ENCODE data around the gene TNIP1.
A peak's percentile ranks its signal among the peaks of the same experiment; 100 is the strongest.

Gene TNIP1

GRCh38 chr5:151024440-151025249 lies 56.2 kb downstream of the TNIP1 start:
- Histone ChIP-seq H3K4me3 (ENCODE audit: low read length) (peak overlapping the region; percentile 83), H3K9ac (ENCODE audit: low read length) (peak overlapping the region; percentile 84), H3K9me3 (ENCODE audit: control insufficient read depth, low read length) (no peaks in the 10 kb centered on the region), H3K36me3 (ENCODE audit: control insufficient read depth, insufficient read depth, low read length, severe bottlenecking) (peaks cover 48% of the 10 kb centered on the region), H3K4me1 (ENCODE audit: control insufficient read depth, insufficient read depth, low read length) (peaks cover 89% of the 10 kb centered on the region), H3K27me3 (replicated peaks; ENCODE audit: control insufficient read depth, insufficient read depth, low read length) (no peaks in the 10 kb centered on the region)
- no peak for DNase-seq (ENCODE audit: low read depth)

DNA sequence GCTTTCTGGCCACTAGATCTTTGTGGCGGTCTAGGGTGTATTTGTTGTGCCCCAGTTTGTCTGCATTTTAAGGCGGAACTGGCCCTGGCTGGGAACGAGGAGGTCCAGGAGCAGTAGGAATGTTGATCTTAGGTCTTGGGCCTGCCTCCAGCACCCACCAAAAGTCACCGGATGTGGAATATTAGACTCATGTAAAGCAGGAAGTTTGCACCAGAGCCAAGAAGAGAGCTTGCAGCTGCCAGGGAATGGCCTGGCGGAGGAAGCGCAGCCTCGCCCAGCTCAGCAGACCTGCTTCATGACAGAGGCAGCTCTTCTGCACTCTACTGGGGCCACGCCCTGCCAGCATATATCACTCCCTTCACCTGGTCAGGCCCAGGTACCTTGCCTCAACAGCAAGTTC lies 57.2 kb downstream of the TNIP1 start:
- Histone ChIP-seq H3K9me3 (ENCODE audit: control insufficient read depth, low read length) (no peaks in the 10 kb centered on the region), H3K4me3 (ENCODE audit: low read length) (peak overlapping the region; percentile 83), H3K36me3 (ENCODE audit: control insufficient read depth, insufficient read depth, low read length, severe bottlenecking) (peaks cover 38% of the 10 kb centered on the region), H3K4me1 (ENCODE audit: control insufficient read depth, insufficient read depth, low read length) (peaks cover 84% of the 10 kb centered on the region), H3K27me3 (replicated peaks; ENCODE audit: control insufficient read depth, insufficient read depth, low read length) (no peaks in the 10 kb centered on the region), H3K9ac (ENCODE audit: low read length) (peak overlapping the region; percentile 84)
- no peak for DNase-seq (ENCODE audit: low read depth)

- Histone ChIP-seq H3K9me3 (ENCODE audit: control insufficient read depth, low read length) (no peaks in the 10 kb centered on the region), H3K4me3 (ENCODE audit: low read length) (peak overlapping the region; percentile 83), H3K36me3 (ENCODE audit: control insufficient read depth, insufficient read depth, low read length, severe bottlenecking) (peaks cover 32% of the 10 kb centered on the region), H3K4me1 (ENCODE audit: control insufficient read depth, insufficient read depth, low read length) (peaks cover 81% of the 10 kb centered on the region), H3K27me3 (replicated peaks; ENCODE audit: control insufficient read depth, insufficient read depth, low read length) (no peaks in the 10 kb centered on the region), H3K9ac (ENCODE audit: low read length) (peak overlapping the region; percentile 84)
- DNase-seq (ENCODE audit: low read depth) = no peak
Measured at GRCh38 chr5:151023047-151023615, 57.7 kb downstream of the TNIP1 start.

DNA sequence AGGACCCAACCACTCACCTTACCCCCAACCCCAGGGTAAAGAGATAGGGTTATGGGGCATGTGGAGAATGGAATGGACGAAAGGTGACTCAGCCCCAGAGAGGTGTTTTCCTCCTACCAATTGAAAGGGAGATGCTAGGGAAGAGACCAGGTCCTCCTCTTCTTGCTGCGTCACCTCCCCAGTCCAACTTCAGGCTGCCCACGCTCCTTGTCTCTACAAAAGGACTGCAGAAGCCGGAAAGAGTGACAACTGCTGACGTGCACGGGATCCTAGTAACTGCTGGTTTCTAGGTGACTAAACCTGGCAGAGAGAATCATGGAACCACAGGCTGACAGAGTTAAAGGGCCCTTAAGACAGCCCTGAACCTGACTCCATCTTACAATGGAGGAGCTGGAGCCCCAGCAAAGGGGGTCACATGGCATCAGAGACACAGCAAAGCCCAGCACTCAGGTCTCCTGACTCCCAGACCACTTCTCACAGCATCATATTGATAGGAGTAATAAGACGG lies 58.3 kb downstream of the TNIP1 start:
- Histone ChIP-seq H3K36me3 (ENCODE audit: control insufficient read depth, insufficient read depth, low read length, severe bottlenecking) (peaks cover 27% of the 10 kb centered on the region), H3K9me3 (ENCODE audit: control insufficient read depth, low read length) (no peaks in the 10 kb centered on the region), H3K4me3 (ENCODE audit: low read length) (peak overlapping the region; percentile 83), H3K4me1 (ENCODE audit: control insufficient read depth, insufficient read depth, low read length) (peaks cover 76% of the 10 kb centered on the region), H3K27me3 (replicated peaks; ENCODE audit: control insufficient read depth, insufficient read depth, low read length) (no peaks in the 10 kb centered on the region), H3K9ac (ENCODE audit: low read length) (peak overlapping the region; percentile 84)
- DNase-seq (ENCODE audit: low read depth) = no peak

DNA sequence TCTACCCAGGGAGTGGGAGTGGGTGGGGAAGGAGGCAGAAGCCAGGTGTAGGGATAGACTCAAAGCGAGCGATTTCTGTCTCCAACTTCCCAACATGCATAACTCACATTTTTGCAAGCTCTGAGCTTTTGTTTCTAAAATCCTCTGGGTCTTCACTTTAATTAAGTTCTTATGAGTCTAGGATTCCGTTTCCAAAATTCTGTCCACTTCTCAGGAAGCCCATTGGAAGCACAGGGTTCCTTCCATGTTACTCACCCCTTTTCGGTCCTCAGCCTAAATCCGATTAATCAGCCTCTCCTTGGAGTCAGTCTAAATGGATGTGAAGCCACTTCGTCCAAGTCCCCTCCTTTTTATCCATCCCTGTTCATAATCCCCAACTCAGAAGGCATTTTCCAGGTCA lies 59.1 kb downstream of the TNIP1 start:
- H3K9me3 ChIP-seq (ENCODE audit: control insufficient read depth, low read length) = no peaks in the 10 kb centered on the region
- no peak for DNase-seq (ENCODE audit: low read depth)
- H3K4me3 ChIP-seq (ENCODE audit: low read length) = peak overlapping the region; percentile 83
- H3K36me3 ChIP-seq (ENCODE audit: control insufficient read depth, insufficient read depth, low read length, severe bottlenecking) = peaks cover 20% of the 10 kb centered on the region
- no peaks in the 10 kb centered on the region for H3K27me3 ChIP-seq (replicated peaks; ENCODE audit: control insufficient read depth, insufficient read depth, low read length)
- peak overlapping the region; percentile 84 for H3K9ac ChIP-seq (ENCODE audit: low read length)
- H3K4me1 ChIP-seq (ENCODE audit: control insufficient read depth, insufficient read depth, low read length) = peaks cover 74% of the 10 kb centered on the region

DNA sequence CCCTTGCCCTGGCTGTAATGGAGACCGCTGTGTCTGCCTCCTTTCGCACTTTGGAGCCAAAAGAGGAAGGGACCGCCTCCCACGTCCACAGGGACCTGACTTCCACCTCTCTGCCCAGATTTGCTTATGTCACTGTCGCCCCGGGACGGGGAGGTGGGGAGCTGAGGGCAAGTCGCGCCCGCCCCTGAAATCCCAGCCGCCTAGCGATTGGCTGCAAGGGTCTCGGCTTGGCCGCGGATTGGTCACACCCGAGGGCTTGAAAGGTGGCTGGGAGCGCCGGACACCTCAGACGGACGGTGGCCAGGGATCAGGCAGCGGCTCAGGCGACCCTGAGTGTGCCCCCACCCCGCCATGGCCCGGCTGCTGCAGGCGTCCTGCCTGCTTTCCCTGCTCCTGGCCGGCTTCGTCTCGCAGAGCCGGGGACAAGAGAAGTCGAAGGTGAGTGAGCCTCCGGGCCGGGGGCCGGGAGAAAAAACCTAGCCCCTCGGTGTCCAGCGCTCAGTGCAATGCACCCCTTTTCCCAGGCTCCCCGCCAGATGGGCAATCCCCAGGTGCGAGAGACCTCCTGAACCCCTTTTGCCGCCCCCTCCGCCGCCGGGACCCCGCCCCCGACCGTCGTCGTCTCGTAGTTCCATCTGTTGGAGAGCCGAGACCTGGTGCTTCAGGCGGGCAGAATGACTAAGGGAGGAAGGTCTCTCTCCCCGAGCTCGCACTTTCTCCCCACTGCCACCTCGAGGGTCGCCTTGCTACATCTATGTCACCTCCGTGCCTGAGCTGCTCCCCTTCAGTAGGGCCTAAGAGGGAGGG lies 60.3 kb downstream of the TNIP1 start, which contains the start of gene GPX3:
TSS of gene GPX3 (plus strand) at position 288 of the 807 bp plus-strand sequence. CDS start at position 352, 64 bp downstream.
- peaks cover 11% of the 10 kb centered on the region for H3K36me3 ChIP-seq (ENCODE audit: control insufficient read depth, insufficient read depth, low read length, severe bottlenecking)
- H3K4me1 ChIP-seq (ENCODE audit: control insufficient read depth, insufficient read depth, low read length) = peaks cover 74% of the 10 kb centered on the region
- H3K27me3 ChIP-seq (replicated peaks; ENCODE audit: control insufficient read depth, insufficient read depth, low read length) = no peaks in the 10 kb centered on the region
- DNase-seq (ENCODE audit: low read depth) = peak; percentile 76
- peak within 1 kb of the TSS; percentile 83 for H3K4me3 ChIP-seq (ENCODE audit: low read length)
- H3K9me3 ChIP-seq (ENCODE audit: control insufficient read depth, low read length) = no peaks in the 10 kb centered on the region
- peak within 1 kb of the TSS; percentile 84 for H3K9ac ChIP-seq (ENCODE audit: low read length)

GRCh38 chr5:151019331-151019730 lies 61.5 kb downstream of the TNIP1 start:
- Histone ChIP-seq H3K4me1 (ENCODE audit: control insufficient read depth, insufficient read depth, low read length) (peaks cover 74% of the 10 kb centered on the region), H3K27me3 (replicated peaks; ENCODE audit: control insufficient read depth, insufficient read depth, low read length) (no peaks in the 10 kb centered on the region), H3K9ac (ENCODE audit: low read length) (no peak overlapping the region), H3K9me3 (ENCODE audit: control insufficient read depth, low read length) (no peaks in the 10 kb centered on the region), H3K36me3 (ENCODE audit: control insufficient read depth, insufficient read depth, low read length, severe bottlenecking) (peaks cover 3% of the 10 kb centered on the region), H3K4me3 (ENCODE audit: low read length) (no peak overlapping the region)
- DNase-seq (ENCODE audit: low read depth) = peak; percentile 17

DNA sequence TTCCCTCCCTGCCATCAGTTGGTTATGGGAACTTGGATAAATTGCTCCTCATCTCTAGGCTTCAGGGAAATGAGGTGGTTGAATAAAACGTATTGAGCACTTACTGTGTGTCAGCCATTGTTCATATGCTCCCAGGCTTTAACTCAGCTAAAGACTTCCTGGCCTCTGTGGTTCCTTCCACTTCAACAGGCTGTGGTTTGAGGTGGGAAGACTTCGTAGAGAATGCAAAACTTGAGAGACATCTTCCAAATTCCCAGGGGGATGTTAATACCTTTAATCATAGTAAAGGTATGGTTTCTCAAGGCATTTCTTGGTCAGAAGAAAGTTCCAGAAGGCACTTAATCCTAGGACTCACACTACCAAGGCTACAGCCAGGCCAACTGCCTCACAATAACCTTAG lies 62.0 kb downstream of the TNIP1 start:
- Histone ChIP-seq H3K4me3 (ENCODE audit: low read length) (no peak overlapping the region), H3K36me3 (ENCODE audit: control insufficient read depth, insufficient read depth, low read length, severe bottlenecking) (no peaks in the 10 kb centered on the region), H3K27me3 (replicated peaks; ENCODE audit: control insufficient read depth, insufficient read depth, low read length) (no peaks in the 10 kb centered on the region), H3K9ac (ENCODE audit: low read length) (no peak overlapping the region), H3K9me3 (ENCODE audit: control insufficient read depth, low read length) (no peaks in the 10 kb centered on the region), H3K4me1 (ENCODE audit: control insufficient read depth, insufficient read depth, low read length) (peaks cover 70% of the 10 kb centered on the region)
- DNase-seq (ENCODE audit: low read depth) = no peak

- H3K36me3 ChIP-seq (ENCODE audit: control insufficient read depth, insufficient read depth, low read length, severe bottlenecking) = no peaks in the 10 kb centered on the region
- no peak overlapping the region for H3K9ac ChIP-seq (ENCODE audit: low read length)
- DNase-seq (ENCODE audit: low read depth) = no peak
- no peaks in the 10 kb centered on the region for H3K27me3 ChIP-seq (replicated peaks; ENCODE audit: control insufficient read depth, insufficient read depth, low read length)
- no peak overlapping the region for H3K4me3 ChIP-seq (ENCODE audit: low read length)
- H3K4me1 ChIP-seq (ENCODE audit: control insufficient read depth, insufficient read depth, low read length) = peaks cover 61% of the 10 kb centered on the region
- H3K9me3 ChIP-seq (ENCODE audit: control insufficient read depth, low read length) = no peaks in the 10 kb centered on the region
Measured at GRCh38 chr5:151017897-151018296, 62.9 kb downstream of the TNIP1 start.

DNA sequence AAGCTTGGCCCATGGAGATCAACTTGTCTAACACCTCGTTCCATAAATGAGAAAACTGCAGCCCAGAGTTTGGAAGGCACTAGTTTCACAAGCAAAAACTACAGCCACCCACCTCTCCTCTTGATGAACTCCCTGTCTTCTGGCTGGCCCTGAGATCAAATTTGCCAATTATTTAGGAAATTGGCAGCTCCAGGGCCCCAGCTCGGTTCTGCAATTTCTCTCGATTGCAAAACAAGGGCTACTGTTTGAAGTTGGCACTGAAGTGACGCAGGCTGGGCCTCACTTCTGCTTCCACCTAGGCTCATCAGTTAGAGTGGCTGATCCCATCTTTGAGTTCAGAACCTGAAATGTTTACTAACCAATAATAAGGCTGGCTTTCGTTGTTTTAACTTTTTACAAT lies 64.1 kb downstream of the TNIP1 start:
- no peak overlapping the region for H3K4me3 ChIP-seq (ENCODE audit: low read length)
- H3K9ac ChIP-seq (ENCODE audit: low read length) = peak overlapping the region; percentile 23
- H3K9me3 ChIP-seq (ENCODE audit: control insufficient read depth, low read length) = no peaks in the 10 kb centered on the region
- no peaks in the 10 kb centered on the region for H3K36me3 ChIP-seq (ENCODE audit: control insufficient read depth, insufficient read depth, low read length, severe bottlenecking)
- peaks cover 49% of the 10 kb centered on the region for H3K4me1 ChIP-seq (ENCODE audit: control insufficient read depth, insufficient read depth, low read length)
- DNase-seq (ENCODE audit: low read depth) = peak; percentile 25
- no peaks in the 10 kb centered on the region for H3K27me3 ChIP-seq (replicated peaks; ENCODE audit: control insufficient read depth, insufficient read depth, low read length)

Data from adipocyte (in vitro differentiated cells).